GM12878 (cell line): ENCODE data around the gene RBMS3. TPM values are rescaled to one million over a fixed set of nuclear protein-coding genes. Genes with fewer than 3 reads are reported as not detected.

Experiments used
- BCL11A ChIP-seq: IDR thresholded peaks from 2 replicates; pipeline ENCODE4 v1.6.1; 2011; ENCODE audit warnings: low read depth, low read length
- CUX1 ChIP-seq: IDR thresholded peaks from 2 replicates; pipeline ENCODE4 v1.6.1; 2012; ENCODE audit warnings: improper control_type of control experiment, low read depth, low read length; ENCODE audit not compliant: insufficient replicate concordance
- IRF5 ChIP-seq: fragments of 450-650 bp; IDR thresholded peaks from 2 replicates; pipeline ENCODE4 v1.6.1; 2017; ENCODE audit warnings: borderline replicate concordance
- KLF5 ChIP-seq: fragments of 450-650 bp; IDR thresholded peaks from 2 replicates; pipeline ENCODE4 v1.6.1; 2014; ENCODE audit warnings: mild to moderate bottlenecking; ENCODE audit not compliant: partially characterized antibody
- RELA ChIP-seq: fragments of 450-650 bp; IDR thresholded peaks from 2 replicates; pipeline ENCODE4 v1.8.0; 2014; ENCODE audit warnings: borderline replicate concordance; ENCODE audit not compliant: partially characterized antibody
- polyA plus RNA-seq, 11 experiments: library from polyadenylated mRNA; depleted of rRNA in 4 of 11; unstranded in 6 of 11; stranded (reverse) in 5 of 11; fragments of >200 nt; fragmentation: Nextera tagmentation in 4 of 11; fragmentation: Illumina TruSeq in 1 of 11; extraction: Ambion mirVana in 4 of 11; extraction: Trizol in 1 of 11; gene quantifications; 1 replicate in 1 of 11; 2 replicates in 10 of 11; pipeline versions ENCODE4 v1.2.1 to v1.2.3, GENCODE V29; 2011 to 2016; ENCODE audit warnings: inconsistent platforms in 2 of 11, missing spikeins in 2 of 11, low read depth in 1 of 11
- total RNA-seq, 4 experiments: library from RNA; depleted of rRNA in 3 of 4; stranded (reverse); fragments of >200 nt in 3 of 4; fragmentation: Illumina TruSeq in 1 of 4; extraction: Trizol in 1 of 4; gene quantifications; 2 replicates each; pipeline versions ENCODE4 v1.2.1 to v1.2.3, GENCODE V29; 2013 to 2021

Gene RBMS3
- total and polyA plus RNA-seq, 10 of the 15 experiments (the other 5 are each of a cell fraction or from before 2014, with no cell fraction given): 0.79 to 4.7 (median 3.1) TPM

- no peak for TF ChIP-seq IRF5
- TF ChIP-seq KLF5: no peak
- TF ChIP-seq CUX1: no peak
- no peak for TF ChIP-seq RELA
- no peak for TF ChIP-seq BCL11A
Measured at GRCh38 chr3:30042274-30042859, 761.5 kb downstream of the RBMS3 start (continued).
